Left colon (tissue), 2 donors: ENCODE results near the gene TMEM37. TPM values are rescaled to one million over a fixed set of nuclear protein-coding genes. Genes with fewer than 3 reads are reported as not detected.

Experiments used
- ATAC-seq: fragments of 200-7000 bp; cut with Tn5 transposase; one replicate; pipeline ENCODE4 v1.9.1; 2020; ENCODE audit warnings: mild to moderate bottlenecking, moderate library complexity
- DNase-seq, 2 donors: peaks; one replicate each; pipeline ENCODE4 v3.0.0-alpha.2; 2020
- intact Hi-C, 2 donors: fragments of 100-400 bp; cut with DNase I in 1 of 2; cut with micrococcal nuclease in 1 of 2; formaldehyde crosslinking; loops; one replicate each; pipeline versions ENCODE4 v1.11.2 to v1.14.0; 2022; cut with DNase I, micrococcal nuclease
- total RNA-seq, 2 donors: library from RNA; stranded (reverse); fragmentation: NEBNext Ultra II Directional; extraction: Animal tissue kit (Norgen Biotek cat#: 25700); gene quantifications; one replicate each; pipeline ENCODE4 v1.2.1, GENCODE V29; 2021
- donor health status: DM: no; HTN: no; CAD: no.
- donor health status: DM: yes; HTN: yes; CAD: no.

The TMEM37 gene
- total RNA-seq, 2 donors from 2014 or later, result 71.8 to 119 TPM

- DNase-seq (no peak), ATAC-seq (no peak)
- intact Hi-C loops, result no loop called here
Observed at GRCh38 chr2:119414894-119415293, 16.8 kb upstream of the TMEM37 start.

DNA sequence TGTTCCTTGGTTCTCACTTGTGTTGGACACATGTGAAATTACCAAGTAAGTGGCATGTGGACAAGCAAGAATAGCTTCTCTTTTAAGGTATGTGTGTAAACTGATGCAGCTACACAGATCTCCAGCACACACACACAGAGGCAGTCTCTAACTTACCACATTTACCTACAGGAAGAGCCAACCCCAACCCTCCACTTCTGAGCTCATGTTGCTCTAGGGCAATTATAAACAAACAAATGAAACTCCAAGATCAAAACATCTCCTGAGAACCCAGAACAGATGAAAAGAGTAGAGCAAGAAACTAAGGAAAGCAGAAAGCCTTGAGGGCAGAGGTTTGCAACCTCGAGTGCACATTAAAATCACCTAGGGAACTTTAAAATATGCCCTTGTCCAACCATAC is 16.0 kb upstream of the TMEM37 start:
- DNase-seq (no peak), ATAC-seq (no peak)
- intact Hi-C loops, result no loop called here

GRCh38 chr2:119416299-119416923 is 15.2 kb upstream of the TMEM37 start:
- intact Hi-C loops, result no loop called here
- DNase-seq (no peak), ATAC-seq (no peak)

GRCh38 chr2:119417908-119418307 is 13.7 kb upstream of the TMEM37 start:
- intact Hi-C loops, result no loop called here
- DNase-seq, result no peak
- ATAC-seq, result peak; percentile 68

DNA sequence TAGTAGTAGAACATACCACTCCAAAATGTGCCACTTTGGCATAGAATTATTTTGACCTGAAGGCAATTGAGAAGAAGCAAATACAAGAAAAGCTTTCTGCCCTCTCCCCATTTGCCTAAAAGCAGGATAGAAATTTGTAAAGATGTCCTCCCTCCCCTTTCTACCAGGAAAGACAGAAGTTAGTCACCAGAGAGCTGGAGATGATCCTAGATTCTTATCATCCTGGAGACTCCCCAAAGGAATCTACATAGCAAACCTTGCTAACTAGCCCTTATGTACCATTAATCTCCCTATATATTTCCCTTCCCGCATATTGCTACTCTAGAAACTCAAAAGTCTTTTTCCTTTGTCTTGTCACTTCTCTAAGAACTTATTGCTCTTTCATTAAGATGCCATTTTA is 12.6 kb upstream of the TMEM37 start:
- intact Hi-C loops, result no loop called here
- no peak for DNase-seq
- no peak for ATAC-seq

- DNase-seq (no peak), ATAC-seq (peak; percentile 39)
- intact Hi-C loops, result loop anchor here in 1 of 2 donors (5.0 kb wide), 1 partner anchor 257 kb away; the partner anchor contains the start of gene TMEM177
Observed at GRCh38 chr2:119419803-119420508, 11.7 kb upstream of the TMEM37 start.

DNA sequence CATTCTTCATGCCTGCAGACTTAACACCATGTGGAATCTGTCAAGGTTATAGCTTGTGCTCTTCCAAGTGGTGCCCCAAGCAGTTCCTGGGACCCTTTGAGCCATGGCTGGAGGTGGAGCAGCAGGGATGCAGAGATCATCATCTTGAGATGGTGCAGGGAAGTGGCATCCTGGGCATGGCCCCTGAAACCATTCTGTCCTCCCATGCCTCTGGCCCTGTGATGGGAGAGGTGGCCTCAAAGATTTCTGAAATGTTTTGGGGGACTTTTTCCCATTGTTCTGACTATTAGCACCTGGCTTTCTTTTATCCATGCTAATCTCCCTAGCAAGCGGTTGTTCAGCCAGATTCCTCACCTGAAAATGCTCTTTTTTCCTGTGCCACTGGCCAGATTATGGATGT is 10.3 kb upstream of the TMEM37 start:
- ATAC-seq (no peak), DNase-seq (no peak)
- intact Hi-C loops, result loop anchor here in 1 of 2 donors (5.0 kb wide), 1 partner anchor 256 kb away; the partner anchor contains the start of gene TMEM177

DNA sequence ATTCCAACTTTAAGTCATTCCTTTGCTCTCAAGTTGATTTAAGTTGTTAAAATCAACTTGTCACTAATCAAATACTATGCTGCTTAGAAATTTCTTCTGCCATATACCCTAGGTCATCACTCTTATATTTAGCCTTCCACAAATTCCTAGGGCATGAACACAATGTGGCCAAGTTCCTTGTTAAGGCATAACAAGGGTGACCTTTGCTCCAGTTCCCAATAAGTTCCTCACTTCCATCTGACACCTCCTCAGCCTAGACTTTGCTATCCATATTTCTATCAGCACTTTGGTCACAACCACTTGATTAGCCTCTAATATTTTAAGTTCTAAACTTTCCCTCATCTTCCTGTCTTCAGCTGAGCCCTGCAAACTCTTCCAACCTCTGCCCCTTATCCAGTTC is 9.9 kb upstream of the TMEM37 start:
- intact Hi-C loops, result loop anchor here in 1 of 2 donors (5.0 kb wide), 1 partner anchor 256 kb away; the partner anchor contains the start of gene TMEM177
- ATAC-seq, result no peak
- DNase-seq, result no peak

GRCh38 chr2:119422360-119423107 is 9.1 kb upstream of the TMEM37 start:
- intact Hi-C loops, result loop anchor here in 1 of 2 donors (5.0 kb wide), 1 partner anchor 255 kb away; the partner anchor contains the start of gene TMEM177
- ATAC-seq, result no peak
- DNase-seq, result no peak

DNA sequence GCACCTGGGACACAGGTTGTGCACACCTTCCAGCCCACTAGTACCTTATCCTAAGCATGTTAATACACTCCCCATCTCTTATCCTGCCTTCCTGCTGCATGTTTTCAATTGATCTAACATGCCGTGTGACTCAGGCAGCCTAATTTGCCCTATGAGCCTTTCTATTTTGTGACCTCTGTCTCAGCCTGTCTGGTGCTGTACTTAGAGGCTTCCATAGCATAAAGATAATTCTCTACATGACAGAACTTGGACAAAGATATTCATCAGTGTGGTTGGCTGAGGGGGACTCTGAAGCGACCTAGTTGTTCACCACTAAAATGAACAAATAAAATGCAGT is 8.6 kb upstream of the TMEM37 start:
- intact Hi-C loops, result loop anchor here in 1 of 2 donors (5.0 kb wide), 1 partner anchor 254 kb away; the partner anchor contains the start of gene TMEM177
- DNase-seq, result no peak
- ATAC-seq, result no peak

DNA sequence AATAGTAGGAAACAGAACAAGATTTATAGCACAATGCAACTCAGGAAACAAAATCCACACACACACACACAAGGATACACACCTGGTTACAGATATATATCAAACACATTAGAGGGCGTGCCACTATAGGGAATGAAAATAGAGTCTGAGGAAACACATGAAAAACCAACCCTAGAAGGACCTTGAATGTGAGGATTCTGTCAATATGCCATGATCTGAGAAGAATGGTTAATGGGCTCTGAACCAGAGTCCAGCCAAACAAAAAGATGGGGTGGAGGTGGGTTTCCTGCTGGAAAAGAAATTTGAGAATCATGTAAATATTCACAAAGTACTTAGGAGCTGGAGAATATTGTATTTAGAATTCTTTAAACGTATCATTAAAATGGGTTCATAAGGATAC is 7.8 kb upstream of the TMEM37 start:
- no peak for DNase-seq
- intact Hi-C loops, result loop anchor here in 1 of 2 donors (5.0 kb wide), 1 partner anchor 253 kb away; the partner anchor contains the start of gene TMEM177
- peak; percentile 18 for ATAC-seq

GRCh38 chr2:119424284-119425118 is 7.2 kb upstream of the TMEM37 start:
- DNase-seq, result no peak
- intact Hi-C loops, result loop anchor here in 1 of 2 donors (5.0 kb wide), 1 partner anchor 253 kb away; the partner anchor contains the start of gene TMEM177

GRCh38 chr2:119425119-119425405 is 6.6 kb upstream of the TMEM37 start:
- intact Hi-C loops, result no loop called here
- ATAC-seq (no peak), DNase-seq (no peak)

More at GRCh38 chr2:119424284-119425118, 7.2 kb upstream of the TMEM37 start:
- no peak for ATAC-seq

DNA sequence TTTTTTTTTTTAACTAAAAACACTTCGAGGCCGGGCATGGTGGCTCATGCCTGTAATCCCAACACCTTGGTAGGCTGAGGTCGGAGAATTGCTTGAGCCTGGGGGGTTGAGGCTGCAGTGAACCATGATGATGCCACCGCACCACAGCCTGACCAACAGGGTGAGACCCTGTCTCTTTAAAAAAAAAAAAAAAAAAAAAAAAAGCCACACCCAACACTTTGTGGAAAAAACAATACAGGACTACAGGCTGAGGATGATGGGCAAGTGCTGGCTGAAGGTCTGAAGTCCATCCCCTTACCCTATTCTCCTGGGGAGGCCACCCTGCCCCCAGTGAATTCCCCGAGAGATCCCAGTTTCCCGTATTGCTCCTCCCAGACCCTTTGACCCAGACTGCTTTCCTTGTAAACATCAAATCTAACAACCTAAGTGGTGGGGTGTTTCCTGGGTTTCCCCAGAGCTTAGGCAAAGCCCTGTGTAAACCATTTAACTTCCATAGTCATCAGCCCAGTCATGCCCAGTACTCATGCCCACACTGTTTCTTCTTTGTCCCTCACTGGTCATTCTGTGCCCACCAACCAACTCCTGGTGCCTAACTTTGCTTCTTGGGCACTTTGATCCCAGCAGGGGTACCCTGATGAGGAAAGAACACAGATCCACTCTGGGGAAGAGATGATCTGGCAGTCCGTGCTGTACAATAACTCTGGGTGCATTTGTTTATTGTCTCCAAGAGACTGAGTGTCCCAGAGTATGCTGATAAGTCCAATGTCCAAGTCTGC is 5.8 kb upstream of the TMEM37 start:
- peak; percentile 71 for ATAC-seq

GRCh38 chr2:119426396-119426675 is 5.3 kb upstream of the TMEM37 start:
- ATAC-seq (no peak), DNase-seq (no peak)
- intact Hi-C loops, result no loop called here

More for the DNA sequence above, 5.8 kb upstream of the TMEM37 start:
- peak; percentile 69 to 87 for DNase-seq
- intact Hi-C loops, result no loop called here

GRCh38 chr2:119426801-119427395 is 4.8 kb upstream of the TMEM37 start:
- peak; percentile 82 to 89 for DNase-seq
- ATAC-seq, result peak; percentile 61
- intact Hi-C loops, result no loop called here

DNA sequence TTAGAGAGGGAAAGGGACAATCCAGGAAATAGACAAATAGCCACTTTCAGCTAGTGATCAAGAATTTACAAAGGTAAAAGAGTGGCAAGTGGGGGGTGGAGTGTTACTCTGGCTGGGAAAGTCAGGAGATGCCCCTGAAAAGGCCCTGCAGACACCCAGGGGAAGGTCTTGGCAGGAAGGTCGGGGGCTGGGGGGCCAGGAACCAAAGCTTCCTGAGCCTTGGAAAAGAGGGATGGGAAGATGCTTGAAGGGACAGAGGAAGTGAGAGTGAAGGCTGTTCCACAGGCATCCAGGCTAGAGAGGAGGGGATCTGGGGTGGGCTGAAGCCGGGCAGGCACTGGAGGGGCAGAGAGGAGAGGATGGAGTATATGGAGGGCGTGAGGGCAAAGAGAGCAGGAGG is 3.9 kb upstream of the TMEM37 start:
- DNase-seq (no peak), ATAC-seq (no peak)
- intact Hi-C loops, result no loop called here
